CD14-positive monocyte (primary cell): ENCODE measurements around the gene CES2. TPM values are rescaled to one million over a fixed set of nuclear protein-coding genes. Genes with fewer than 3 reads are reported as not detected.

ENCODE experiments used
- DNase-seq, 3 donors: peaks; one replicate each; pipeline ENCODE4 v3.0.0-alpha.2; 2011 to 2022
- H2AFZ ChIP-seq: 2 replicates; pipeline ENCODE4 v1.6.0; 2012; ENCODE audit warnings: mild to moderate bottlenecking, low read depth, low read length, inconsistent platforms; ENCODE audit not compliant: insufficient read depth, poor library complexity, severe bottlenecking
- H3K27ac ChIP-seq, 2 donors: 1 replicate in 1 of 2; 2 replicates in 1 of 2; pipeline ENCODE4 v1.5.1; 2012 to 2013; ENCODE audit warnings: low read length in 2 of 2, control low read depth in 1 of 2, inconsistent platforms in 1 of 2, low read depth in 1 of 2, mild to moderate bottlenecking in 1 of 2
- H3K27me3 ChIP-seq, 2 donors: one replicate each; pipeline versions ENCODE4 v1.6.0 to v1.6.1; 2011 to 2013; ENCODE audit warnings: low read length in 2 of 2; ENCODE audit not compliant: control insufficient read depth in 2 of 2, insufficient read depth in 2 of 2
- H3K36me3 ChIP-seq, 2 donors: replicated peaks in 1 of 2; 1 replicate in 1 of 2; 2 replicates in 1 of 2; pipeline versions ENCODE4 v1.5.1 to v1.6.1; 2012 to 2013; ENCODE audit warnings: low read length in 2 of 2, control low read depth in 1 of 2, inconsistent platforms in 1 of 2, mild to moderate bottlenecking in 1 of 2; ENCODE audit not compliant: insufficient read depth in 2 of 2, control insufficient read depth in 1 of 2
- H3K4me1 ChIP-seq, 2 donors: 1 replicate in 1 of 2; 2 replicates in 1 of 2; pipeline versions ENCODE4 v1.5.1 to v1.6.1; 2012 to 2013; ENCODE audit warnings: low read length in 2 of 2, control low read depth in 1 of 2, inconsistent platforms in 1 of 2, mild to moderate bottlenecking in 1 of 2, moderate library complexity in 1 of 2; ENCODE audit not compliant: insufficient read depth in 2 of 2, control insufficient read depth in 1 of 2
- H3K4me2 ChIP-seq: replicated peaks from 2 replicates; pipeline ENCODE3; 2012; ENCODE audit warnings: low read length, moderate library complexity, mild to moderate bottlenecking; ENCODE audit not compliant: poor library complexity, severe bottlenecking; ENCODE audit errors: extremely low read depth
- H3K4me3 ChIP-seq, 3 experiments: fragments of 200-600 bp in 1 of 3; sonication (generic) in 1 of 3; replicated peaks in 1 of 3; 1 replicate in 2 of 3; 2 replicates in 1 of 3; pipeline ENCODE4 v1.5.1; 2011 to 2013; ENCODE audit warnings: low read length in 3 of 3, mild to moderate bottlenecking in 3 of 3, control low read depth in 2 of 3, low read depth in 2 of 3, inconsistent platforms in 1 of 3, moderate library complexity in 1 of 3
- H3K79me2 ChIP-seq: 2 replicates; pipeline ENCODE4 v1.6.0; 2012; ENCODE audit warnings: mild to moderate bottlenecking, control low read depth, inconsistent platforms, low read length, moderate library complexity; ENCODE audit not compliant: insufficient read depth
- H3K9ac ChIP-seq: 2 replicates; pipeline ENCODE4 v1.6.0; 2017; ENCODE audit warnings: low read length, mild to moderate bottlenecking; ENCODE audit not compliant: insufficient read depth, poor library complexity, severe bottlenecking
- H3K9me3 ChIP-seq, 2 donors: replicated peaks in 1 of 2; 1 replicate in 1 of 2; 2 replicates in 1 of 2; pipeline versions ENCODE4 v1.5.1 to v1.6.1; 2012 to 2013; ENCODE audit warnings: low read length in 2 of 2, control low read depth in 1 of 2; ENCODE audit not compliant: control insufficient read depth in 1 of 2, insufficient read depth in 1 of 2
- H4K20me1 ChIP-seq: 2 replicates; pipeline ENCODE4 v1.6.0; 2012; ENCODE audit warnings: mild to moderate bottlenecking, low read length, control low read depth, moderate library complexity; ENCODE audit not compliant: insufficient read depth
- H3K27ac Mint-ChIP-seq, 7 donors: one replicate each; pipeline ENCODE4 v1.8.0; 2020; ENCODE audit warnings: mild to moderate bottlenecking in 7 of 7, mixed read lengths in 7 of 7, moderate library complexity in 6 of 7, inconsistent platforms in 2 of 7
- H3K27me3 Mint-ChIP-seq, 3 donors: one replicate each; pipeline ENCODE4 v1.8.0; 2021 to 2022; ENCODE audit warnings: low read depth in 3 of 3, mild to moderate bottlenecking in 3 of 3, mixed read lengths in 3 of 3, moderate library complexity in 3 of 3, inconsistent platforms in 1 of 3
- H3K36me3 Mint-ChIP-seq, 2 donors: one replicate each; pipeline ENCODE4 v1.8.0; 2020; ENCODE audit warnings: mixed read lengths in 2 of 2, inconsistent platforms in 1 of 2, mild to moderate bottlenecking in 1 of 2
- H3K4me1 Mint-ChIP-seq: one replicate; pipeline ENCODE4 v1.8.0; 2020; ENCODE audit warnings: mild to moderate bottlenecking, mixed read lengths
- H3K4me3 Mint-ChIP-seq, 2 donors: one replicate each; pipeline ENCODE4 v1.8.0; 2020; ENCODE audit warnings: mild to moderate bottlenecking in 2 of 2, mixed read lengths in 2 of 2, moderate library complexity in 1 of 2
- H3K9me3 Mint-ChIP-seq, 7 donors: one replicate each; pipeline ENCODE4 v1.8.0; 2020 to 2022; ENCODE audit warnings: mixed read lengths in 7 of 7, mild to moderate bottlenecking in 6 of 7, moderate library complexity in 6 of 7, inconsistent platforms in 2 of 7
- CTCF ChIP-seq: fragments of 200-600 bp; IDR thresholded peaks from one replicate; pipeline ENCODE4 v1.8.0; 2022; ENCODE audit warnings: antibody characterized with exemption, mild to moderate bottlenecking
- WGBS: methylation state at CpG from one replicate; pipeline ENCODE4 v1.1.5; 2013; ENCODE audit warnings: missing lambda C conversion rate; ENCODE audit not compliant: insufficient coverage; 5-methylcytosine and 5-hydroxymethylcytosine counted together
- intact Hi-C, 2 donors: fragments of 100-400 bp; cut with micrococcal nuclease; formaldehyde crosslinking; loops; one replicate each; pipeline versions ENCODE4 v1.15.0 to v1.15.1; 2023
- polyA plus RNA-seq, 3 donors: library from polyadenylated mRNA; depleted of rRNA in 1 of 3; unstranded in 2 of 3; stranded (reverse) in 1 of 3; fragments of 300-500 nt in 2 of 3; fragments of >200 nt in 1 of 3; fragmentation: Illumina TruSeq in 2 of 3; gene quantifications; 1 replicate in 2 of 3; 2 replicates in 1 of 3; pipeline ENCODE4 v1.2.3, GENCODE V29; 2012 to 2021

The CES2 gene
- polyA plus RNA-seq, 3 donors, result 14.0 to 29.0 (median 23.2) TPM

GRCh38 chr16:66923866-66924265, 11.4 kb upstream of the CES2 start:
- Mint-ChIP-seq H3K36me3 (peaks cover 12 to 13% of the 10 kb centered on the region in 2 donors), H3K9me3 (peaks cover 0 to 13% (median 9%) of the 10 kb centered on the region in 7 donors), H3K4me3 (peak overlapping the region in 1 of 2 donors; percentile 76), H3K27ac (no peak overlapping the region), H3K27me3 (peaks cover 58 to 81% (median 60%) of the 10 kb centered on the region in 3 donors), H3K4me1 (peaks cover 28% of the 10 kb centered on the region)
- no peak for TF ChIP-seq CTCF
- Histone ChIP-seq H2AFZ (no peak overlapping the region), H3K9me3 (peaks cover 0 to 6% of the 10 kb centered on the region in 2 donors), H3K79me2 (no peaks in the 10 kb centered on the region), H3K4me3 (no peak overlapping the region), H3K36me3 (no peaks in the 10 kb centered on the region), H3K9ac (no peak overlapping the region), H3K4me2 (no peak overlapping the region), H3K27me3 (peaks cover 17 to 71% of the 10 kb centered on the region in 2 donors), H4K20me1 (no peaks in the 10 kb centered on the region), H3K27ac (no peak overlapping the region), H3K4me1 (peaks cover 20 to 24% of the 10 kb centered on the region in 2 donors)
- WGBS, result 60% methylated on average over 2 of the region's 3 CpGs
- DNase-seq, result no peak
- intact Hi-C loops, result loop anchor here in 1 of 2 donors (2.0 kb wide), 1 partner anchor 29 kb away; no protein-coding TSS in a partner anchor

GRCh38 chr16:66924527-66925321, 10.6 kb upstream of the CES2 start:
- intact Hi-C loops, result loop anchor here in 1 of 2 donors (2.0 kb wide), 1 partner anchor 30 kb away; no protein-coding TSS in a partner anchor
- peak overlapping the region; percentile 73 to 92 for H3K4me3 Mint-ChIP-seq
- WGBS, result 7% methylated on average over 69 of the region's 72 CpGs

More at GRCh38 chr16:66924527-66925321, 10.6 kb upstream of the CES2 start:
- Histone ChIP-seq H2AFZ (peak overlapping the region; percentile 48), H3K9me3 (peaks cover 0 to 6% of the 10 kb centered on the region in 2 donors), H3K9ac (no peak overlapping the region), H3K27ac (no peak overlapping the region), H3K79me2 (no peaks in the 10 kb centered on the region), H3K4me2 (peak overlapping the region; percentile 66), H3K4me1 (peaks cover 20 to 24% of the 10 kb centered on the region in 2 donors), H4K20me1 (no peaks in the 10 kb centered on the region), H3K4me3 (peak overlapping the region in 2 of 3 experiments; percentile 1 to 67), H3K36me3 (no peaks in the 10 kb centered on the region), H3K27me3 (peaks cover 17 to 67% of the 10 kb centered on the region in 2 donors)
- Mint-ChIP-seq H3K27me3 (peaks cover 56 to 75% (median 58%) of the 10 kb centered on the region in 3 donors), H3K27ac (peak overlapping the region in 1 of 7 donors; percentile 49), H3K4me1 (peaks cover 28% of the 10 kb centered on the region), H3K36me3 (peaks cover 13 to 16% of the 10 kb centered on the region in 2 donors), H3K9me3 (peaks cover 0 to 13% (median 9%) of the 10 kb centered on the region in 7 donors)
- peak; percentile 27 to 46 (median 40) for DNase-seq
- TF ChIP-seq CTCF, result peak; percentile 66
